ENCODE measurements around the gene THOP1.

DNA sequence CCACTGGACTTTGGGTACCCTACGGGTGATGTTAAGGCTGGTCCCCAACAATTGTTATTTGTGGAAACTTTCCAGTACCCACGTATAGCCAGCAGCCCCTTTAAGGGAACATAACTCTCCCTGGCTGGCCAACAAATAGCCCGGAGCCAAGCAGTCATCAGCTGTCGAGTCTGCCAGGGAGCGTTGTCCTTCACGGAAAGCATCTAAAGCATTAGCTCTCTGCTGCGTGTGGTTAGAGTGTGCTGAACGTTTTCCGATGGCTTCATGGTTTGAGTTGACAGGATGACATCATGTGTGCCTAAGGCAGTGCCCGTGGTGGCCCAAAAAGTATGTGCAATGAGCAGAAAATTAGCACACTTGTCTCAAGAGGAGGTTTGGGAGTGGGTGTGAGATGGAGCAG lies 78.5 kb downstream of the THOP1 start:
- TF ChIP-seq, protein P1, sequence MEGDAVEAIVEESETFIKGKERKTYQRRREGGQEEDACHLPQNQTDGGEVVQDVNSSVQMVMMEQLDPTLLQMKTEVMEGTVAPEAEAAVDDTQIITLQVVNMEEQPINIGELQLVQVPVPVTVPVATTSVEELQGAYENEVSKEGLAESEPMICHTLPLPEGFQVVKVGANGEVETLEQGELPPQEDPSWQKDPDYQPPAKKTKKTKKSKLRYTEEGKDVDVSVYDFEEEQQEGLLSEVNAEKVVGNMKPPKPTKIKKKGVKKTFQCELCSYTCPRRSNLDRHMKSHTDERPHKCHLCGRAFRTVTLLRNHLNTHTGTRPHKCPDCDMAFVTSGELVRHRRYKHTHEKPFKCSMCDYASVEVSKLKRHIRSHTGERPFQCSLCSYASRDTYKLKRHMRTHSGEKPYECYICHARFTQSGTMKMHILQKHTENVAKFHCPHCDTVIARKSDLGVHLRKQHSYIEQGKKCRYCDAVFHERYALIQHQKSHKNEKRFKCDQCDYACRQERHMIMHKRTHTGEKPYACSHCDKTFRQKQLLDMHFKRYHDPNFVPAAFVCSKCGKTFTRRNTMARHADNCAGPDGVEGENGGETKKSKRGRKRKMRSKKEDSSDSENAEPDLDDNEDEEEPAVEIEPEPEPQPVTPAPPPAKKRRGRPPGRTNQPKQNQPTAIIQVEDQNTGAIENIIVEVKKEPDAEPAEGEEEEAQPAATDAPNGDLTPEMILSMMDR (IDR thresholded peaks at IDR 0.05; ENCODE audit: low read depth, low read length) = no peak
- TF ChIP-seq POLR2A (IDR thresholded peaks at IDR 0.05; ENCODE audit: extremely low read depth, insufficient read length) = no peak

All from NB4 (cell line).